ENCODE results near the gene ZACN.

The ZACN gene

DNA sequence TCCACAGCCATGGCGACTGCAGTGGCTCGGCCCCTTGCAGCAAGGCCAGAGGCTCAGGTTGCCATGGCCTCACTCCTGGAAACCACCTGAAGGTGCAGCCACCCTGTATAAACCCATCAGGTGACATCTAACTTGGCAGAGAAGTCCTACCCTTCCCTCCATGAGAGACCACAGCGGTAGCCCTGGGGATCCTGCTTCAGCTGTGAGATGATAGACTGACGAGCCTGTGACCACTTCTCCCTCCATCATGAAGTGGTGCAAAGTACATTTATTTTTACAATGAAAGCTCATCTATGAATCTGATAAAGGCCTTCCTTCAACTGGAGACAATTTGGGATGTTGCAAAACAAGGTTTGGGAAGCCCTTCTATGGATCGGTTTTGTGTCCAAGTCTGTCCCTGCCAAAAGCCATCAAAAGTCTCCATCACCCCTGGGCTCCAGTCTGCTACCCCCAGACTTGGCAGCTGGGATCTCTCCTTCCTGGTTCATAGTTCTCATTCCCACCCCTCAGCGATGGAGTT, 1.8 kb downstream of the ZACN start:
- Mint-ChIP-seq H3K4me3 (no peak overlapping the region), H3K9me3 (no peaks in the 10 kb centered on the region), H3K27ac (ENCODE audit: low read depth) (peak overlapping the region; percentile 17), H3K27me3 (peaks cover 16% of the 10 kb centered on the region), H3K4me1 (peaks cover 19% of the 10 kb centered on the region), H3K36me3 (ENCODE audit: insufficient read depth) (peaks cover 10% of the 10 kb centered on the region)
- ATAC-seq (replicated peaks; ENCODE audit: extremely low read depth, poor library complexity, severe bottlenecking): no peak
- no peak for DNase-seq (ENCODE audit: low spot score in 2 of 2)

GRCh38 chr17:76081295-76082210, 2.6 kb downstream of the ZACN start:
- H3K27me3 Mint-ChIP-seq: peaks cover 14% of the 10 kb centered on the region
- peaks cover 16% of the 10 kb centered on the region for H3K4me1 Mint-ChIP-seq
- ATAC-seq (replicated peaks; ENCODE audit: extremely low read depth, poor library complexity, severe bottlenecking): no peak
- peaks cover 11% of the 10 kb centered on the region for H3K36me3 Mint-ChIP-seq (ENCODE audit: insufficient read depth)
- peak overlapping the region; percentile 17 for H3K27ac Mint-ChIP-seq (ENCODE audit: low read depth)
- H3K9me3 Mint-ChIP-seq: no peaks in the 10 kb centered on the region
- H3K4me3 Mint-ChIP-seq: no peak overlapping the region
- no peak for DNase-seq (ENCODE audit: low spot score in 2 of 2)

GRCh38 chr17:76082326-76083251, 3.6 kb downstream of the ZACN start:
- Mint-ChIP-seq H3K9me3 (no peaks in the 10 kb centered on the region), H3K27me3 (peaks cover 4% of the 10 kb centered on the region), H3K4me3 (no peak overlapping the region), H3K36me3 (ENCODE audit: insufficient read depth) (peaks cover 13% of the 10 kb centered on the region), H3K27ac (ENCODE audit: low read depth) (peak overlapping the region; percentile 17), H3K4me1 (peaks cover 8% of the 10 kb centered on the region)
- DNase-seq (ENCODE audit: low spot score in 2 of 2): no peak
- ATAC-seq (replicated peaks; ENCODE audit: extremely low read depth, poor library complexity, severe bottlenecking): no peak

DNA sequence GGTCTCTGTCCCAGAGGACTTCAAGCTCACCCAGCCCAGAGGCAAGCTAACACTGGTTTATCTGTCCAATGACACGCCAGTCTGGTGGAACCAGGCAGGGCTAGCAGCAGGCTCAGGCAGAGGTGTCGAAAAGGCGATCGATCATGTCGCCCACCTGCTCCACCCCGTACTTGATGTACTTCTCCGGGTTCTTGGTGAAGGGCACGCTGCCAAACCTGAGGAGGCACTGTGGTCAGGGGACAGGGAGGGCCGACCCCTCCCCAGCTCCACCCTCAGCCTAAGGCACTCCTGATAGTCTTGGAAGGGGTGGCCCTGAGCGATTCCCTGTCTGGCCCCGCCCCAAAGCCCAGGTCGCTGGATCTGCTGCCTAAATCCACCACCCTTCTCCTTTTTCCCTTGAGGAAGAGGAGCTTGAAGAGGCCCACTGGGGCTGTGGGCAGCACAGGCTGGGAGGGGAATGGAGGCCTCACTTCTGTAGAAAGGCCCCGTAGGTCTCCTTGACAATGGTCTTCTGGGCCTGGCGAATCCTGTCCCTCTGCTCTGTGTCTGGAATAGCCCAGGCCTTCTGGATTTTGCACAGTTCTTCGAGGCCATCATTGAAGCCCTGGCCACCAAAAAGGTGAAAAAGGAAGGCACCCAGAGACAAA, 4.7 kb downstream of the ZACN start:
- Mint-ChIP-seq H3K27me3 (no peaks in the 10 kb centered on the region), H3K27ac (ENCODE audit: low read depth) (no peak overlapping the region), H3K36me3 (ENCODE audit: insufficient read depth) (peaks cover 13% of the 10 kb centered on the region), H3K9me3 (no peaks in the 10 kb centered on the region), H3K4me1 (peaks cover 3% of the 10 kb centered on the region), H3K4me3 (no peak overlapping the region)
- DNase-seq (ENCODE audit: low spot score in 2 of 2) (no peak), ATAC-seq (replicated peaks; ENCODE audit: extremely low read depth, poor library complexity, severe bottlenecking) (no peak)

GRCh38 chr17:76085066-76085730, 6.2 kb downstream of the ZACN start:
- no peak overlapping the region for H3K4me3 Mint-ChIP-seq
- DNase-seq (ENCODE audit: low spot score in 2 of 2): no peak
- H3K9me3 Mint-ChIP-seq: no peaks in the 10 kb centered on the region
- H3K27me3 Mint-ChIP-seq: no peaks in the 10 kb centered on the region
- ATAC-seq (replicated peaks; ENCODE audit: extremely low read depth, poor library complexity, severe bottlenecking): no peak
- no peaks in the 10 kb centered on the region for H3K4me1 Mint-ChIP-seq
- no peak overlapping the region for H3K27ac Mint-ChIP-seq (ENCODE audit: low read depth)
- H3K36me3 Mint-ChIP-seq (ENCODE audit: insufficient read depth): peaks cover 13% of the 10 kb centered on the region

- ATAC-seq (replicated peaks; ENCODE audit: extremely low read depth, poor library complexity, severe bottlenecking) (no peak), DNase-seq (ENCODE audit: low spot score in 2 of 2) (no peak)
- Mint-ChIP-seq H3K27ac (ENCODE audit: low read depth) (peak overlapping the region; percentile 57), H3K27me3 (no peaks in the 10 kb centered on the region), H3K4me1 (no peaks in the 10 kb centered on the region), H3K36me3 (ENCODE audit: insufficient read depth) (peaks cover 11% of the 10 kb centered on the region), H3K4me3 (no peak overlapping the region), H3K9me3 (no peaks in the 10 kb centered on the region)
Observed at GRCh38 chr17:76085731-76086366, 6.9 kb downstream of the ZACN start.

GRCh38 chr17:76086384-76086783, 7.4 kb downstream of the ZACN start:
- Mint-ChIP-seq H3K9me3 (no peaks in the 10 kb centered on the region), H3K4me3 (no peak overlapping the region), H3K36me3 (ENCODE audit: insufficient read depth) (peaks cover 12% of the 10 kb centered on the region), H3K27me3 (no peaks in the 10 kb centered on the region), H3K27ac (ENCODE audit: low read depth) (peak overlapping the region; percentile 57), H3K4me1 (no peaks in the 10 kb centered on the region)
- DNase-seq (ENCODE audit: low spot score in 2 of 2) (no peak), ATAC-seq (replicated peaks; ENCODE audit: extremely low read depth, poor library complexity, severe bottlenecking) (no peak)

DNA sequence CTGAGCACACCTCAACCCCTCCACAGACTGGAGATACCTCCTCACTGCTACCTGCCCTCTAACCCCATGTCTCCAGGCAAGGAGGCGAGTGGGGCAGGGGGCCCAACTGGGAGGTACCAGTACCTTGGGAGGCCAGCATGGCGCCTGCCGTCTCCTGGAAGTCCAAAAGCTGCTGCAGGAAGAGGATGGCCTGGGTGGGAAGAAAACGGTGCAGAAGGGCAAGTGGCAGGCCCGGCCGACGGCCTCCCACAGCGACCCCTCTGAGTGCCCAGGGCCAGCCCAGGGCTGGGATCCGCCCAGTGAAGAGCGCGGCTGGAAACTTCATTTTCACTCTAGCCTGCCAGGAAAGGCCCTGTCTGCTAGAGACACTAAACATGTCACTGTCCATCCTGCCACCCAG, 8.5 kb downstream of the ZACN start:
- Mint-ChIP-seq H3K4me1 (no peaks in the 10 kb centered on the region), H3K27ac (ENCODE audit: low read depth) (no peak overlapping the region), H3K9me3 (no peaks in the 10 kb centered on the region), H3K27me3 (no peaks in the 10 kb centered on the region), H3K4me3 (no peak overlapping the region), H3K36me3 (ENCODE audit: insufficient read depth) (peaks cover 14% of the 10 kb centered on the region)
- ATAC-seq (replicated peaks; ENCODE audit: extremely low read depth, poor library complexity, severe bottlenecking) (no peak), DNase-seq (ENCODE audit: low spot score in 2 of 2) (no peak)

GRCh38 chr17:76088041-76088867, 9.3 kb downstream of the ZACN start:
- no peak for DNase-seq (ENCODE audit: low spot score in 2 of 2)
- H3K36me3 Mint-ChIP-seq (ENCODE audit: insufficient read depth): peaks cover 18% of the 10 kb centered on the region
- no peaks in the 10 kb centered on the region for H3K27me3 Mint-ChIP-seq
- no peak overlapping the region for H3K4me3 Mint-ChIP-seq
- no peak for ATAC-seq (replicated peaks; ENCODE audit: extremely low read depth, poor library complexity, severe bottlenecking)
- no peak overlapping the region for H3K27ac Mint-ChIP-seq (ENCODE audit: low read depth)
- H3K4me1 Mint-ChIP-seq: no peaks in the 10 kb centered on the region
- no peaks in the 10 kb centered on the region for H3K9me3 Mint-ChIP-seq

GRCh38 chr17:76088868-76089576, 10.0 kb downstream of the ZACN start:
- no peak overlapping the region for H3K4me3 Mint-ChIP-seq
- peak overlapping the region; percentile 67 for H3K27ac Mint-ChIP-seq (ENCODE audit: low read depth)
- no peaks in the 10 kb centered on the region for H3K4me1 Mint-ChIP-seq
- ATAC-seq (replicated peaks; ENCODE audit: extremely low read depth, poor library complexity, severe bottlenecking) (no peak), DNase-seq (ENCODE audit: low spot score in 2 of 2) (no peak)
- peaks cover 23% of the 10 kb centered on the region for H3K36me3 Mint-ChIP-seq (ENCODE audit: insufficient read depth)
- no peaks in the 10 kb centered on the region for H3K9me3 Mint-ChIP-seq
- no peaks in the 10 kb centered on the region for H3K27me3 Mint-ChIP-seq
